Dendritic cell treated with granulocyte-macrophage colony-stimulating factor and Interleukin-4, amounts not matched to agents 40 ng/mL and 50 ng/mL, for 4 days (primary cell): ENCODE data around the gene GPRC5D.

Source experiments
- H3K27ac Mint-ChIP-seq: one replicate; pipeline ENCODE4 v1.8.0; 2022; ENCODE audit warnings: mild to moderate bottlenecking, mixed read lengths
- H3K27me3 Mint-ChIP-seq: one replicate; pipeline ENCODE4 v1.8.0; 2022; ENCODE audit warnings: mild to moderate bottlenecking, mixed read lengths
- H3K36me3 Mint-ChIP-seq: one replicate; pipeline ENCODE4 v1.8.0; 2022; ENCODE audit warnings: low read depth, mixed read lengths
- H3K4me1 Mint-ChIP-seq: one replicate; pipeline ENCODE4 v1.8.0; 2022; ENCODE audit warnings: low read depth, mixed read lengths
- H3K4me3 Mint-ChIP-seq: one replicate; pipeline ENCODE4 v1.8.0; 2022; ENCODE audit warnings: mild to moderate bottlenecking, moderate library complexity, mixed read lengths
- H3K9me3 Mint-ChIP-seq: one replicate; pipeline ENCODE4 v1.8.0; 2022; ENCODE audit warnings: mixed read lengths
- intact Hi-C: fragments of 100-400 bp; cut with micrococcal nuclease; formaldehyde crosslinking; loops from one replicate; pipeline ENCODE4 v1.15.0; 2022

Gene GPRC5D

GRCh38 chr12:12939888-12940287 lies 12.1 kb downstream of the GPRC5D start:
- no peaks in the 10 kb centered on the region for H3K4me1 Mint-ChIP-seq
- intact Hi-C loops, result no loop called here
- no peaks in the 10 kb centered on the region for H3K36me3 Mint-ChIP-seq
- H3K4me3 Mint-ChIP-seq, result no peak overlapping the region
- no peaks in the 10 kb centered on the region for H3K9me3 Mint-ChIP-seq
- H3K27me3 Mint-ChIP-seq, result peaks cover under 1% of the 10 kb centered on the region
- H3K27ac Mint-ChIP-seq, result no peak overlapping the region

- Mint-ChIP-seq H3K4me1 (no peaks in the 10 kb centered on the region), H3K36me3 (no peaks in the 10 kb centered on the region), H3K27ac (no peak overlapping the region), H3K9me3 (no peaks in the 10 kb centered on the region), H3K27me3 (no peaks in the 10 kb centered on the region), H3K4me3 (no peak overlapping the region)
- intact Hi-C loops, result no loop called here
Observed at GRCh38 chr12:12938541-12938940, 13.4 kb downstream of the GPRC5D start.

GRCh38 chr12:12936983-12937491 lies 14.9 kb downstream of the GPRC5D start:
- Mint-ChIP-seq H3K9me3 (no peaks in the 10 kb centered on the region), H3K4me3 (no peak overlapping the region), H3K27me3 (no peaks in the 10 kb centered on the region), H3K36me3 (no peaks in the 10 kb centered on the region), H3K4me1 (no peaks in the 10 kb centered on the region), H3K27ac (no peak overlapping the region)
- intact Hi-C loops, result no loop called here

GRCh38 chr12:12934556-12934955 lies 17.4 kb downstream of the GPRC5D start:
- Mint-ChIP-seq H3K9me3 (no peaks in the 10 kb centered on the region), H3K27ac (no peak overlapping the region), H3K27me3 (no peaks in the 10 kb centered on the region), H3K4me1 (no peaks in the 10 kb centered on the region), H3K4me3 (no peak overlapping the region), H3K36me3 (no peaks in the 10 kb centered on the region)
- intact Hi-C loops, result no loop called here

GRCh38 chr12:12933742-12934141 lies 18.2 kb downstream of the GPRC5D start:
- Mint-ChIP-seq H3K9me3 (no peaks in the 10 kb centered on the region), H3K27ac (no peak overlapping the region), H3K4me3 (no peak overlapping the region), H3K36me3 (no peaks in the 10 kb centered on the region), H3K4me1 (no peaks in the 10 kb centered on the region), H3K27me3 (no peaks in the 10 kb centered on the region)
- intact Hi-C loops, result no loop called here

- no peaks in the 10 kb centered on the region for H3K4me1 Mint-ChIP-seq
- H3K36me3 Mint-ChIP-seq, result no peaks in the 10 kb centered on the region
- H3K27me3 Mint-ChIP-seq, result peaks cover 2% of the 10 kb centered on the region
- H3K4me3 Mint-ChIP-seq, result no peak overlapping the region
- intact Hi-C loops, result no loop called here
- H3K9me3 Mint-ChIP-seq, result no peaks in the 10 kb centered on the region
- H3K27ac Mint-ChIP-seq, result no peak overlapping the region
Observed at GRCh38 chr12:12930633-12931219, 21.2 kb downstream of the GPRC5D start.

GRCh38 chr12:12929696-12930095 lies 22.3 kb downstream of the GPRC5D start:
- H3K9me3 Mint-ChIP-seq, result no peaks in the 10 kb centered on the region
- no peaks in the 10 kb centered on the region for H3K36me3 Mint-ChIP-seq
- H3K4me1 Mint-ChIP-seq, result no peaks in the 10 kb centered on the region
- intact Hi-C loops, result no loop called here
- no peak overlapping the region for H3K4me3 Mint-ChIP-seq
- H3K27ac Mint-ChIP-seq, result no peak overlapping the region
- H3K27me3 Mint-ChIP-seq, result peaks cover 2% of the 10 kb centered on the region

- intact Hi-C loops, result no loop called here
- Mint-ChIP-seq H3K9me3 (no peaks in the 10 kb centered on the region), H3K27me3 (peaks cover 2% of the 10 kb centered on the region), H3K4me3 (peak overlapping the region; percentile 14), H3K4me1 (no peaks in the 10 kb centered on the region), H3K36me3 (no peaks in the 10 kb centered on the region), H3K27ac (no peak overlapping the region)
Observed at GRCh38 chr12:12927211-12928079, 24.5 kb downstream of the GPRC5D start.

- no peaks in the 10 kb centered on the region for H3K9me3 Mint-ChIP-seq
- no peak overlapping the region for H3K27ac Mint-ChIP-seq
- H3K4me3 Mint-ChIP-seq, result no peak overlapping the region
- peaks cover 4% of the 10 kb centered on the region for H3K27me3 Mint-ChIP-seq
- no peaks in the 10 kb centered on the region for H3K36me3 Mint-ChIP-seq
- H3K4me1 Mint-ChIP-seq, result no peaks in the 10 kb centered on the region
- intact Hi-C loops, result no loop called here
Observed at GRCh38 chr12:12926571-12927071, 25.3 kb downstream of the GPRC5D start.

GRCh38 chr12:12925388-12925787 lies 26.6 kb downstream of the GPRC5D start:
- no peak overlapping the region for H3K4me3 Mint-ChIP-seq
- intact Hi-C loops, result no loop called here
- H3K27ac Mint-ChIP-seq, result no peak overlapping the region
- no peaks in the 10 kb centered on the region for H3K36me3 Mint-ChIP-seq
- H3K4me1 Mint-ChIP-seq, result no peaks in the 10 kb centered on the region
- peaks cover 4% of the 10 kb centered on the region for H3K27me3 Mint-ChIP-seq
- H3K9me3 Mint-ChIP-seq, result no peaks in the 10 kb centered on the region

- Mint-ChIP-seq H3K27me3 (peaks cover 4% of the 10 kb centered on the region), H3K27ac (no peak overlapping the region), H3K9me3 (no peaks in the 10 kb centered on the region), H3K36me3 (no peaks in the 10 kb centered on the region), H3K4me3 (no peak overlapping the region), H3K4me1 (no peaks in the 10 kb centered on the region)
- intact Hi-C loops, result no loop called here
Observed at GRCh38 chr12:12924169-12924568, 27.8 kb downstream of the GPRC5D start.

GRCh38 chr12:12922978-12923377 lies 29.0 kb downstream of the GPRC5D start:
- no peak overlapping the region for H3K4me3 Mint-ChIP-seq
- H3K4me1 Mint-ChIP-seq, result no peaks in the 10 kb centered on the region
- H3K9me3 Mint-ChIP-seq, result no peaks in the 10 kb centered on the region
- H3K27me3 Mint-ChIP-seq, result peaks cover 4% of the 10 kb centered on the region
- no peak overlapping the region for H3K27ac Mint-ChIP-seq
- H3K36me3 Mint-ChIP-seq, result no peaks in the 10 kb centered on the region
- intact Hi-C loops, result no loop called here

- intact Hi-C loops, result no loop called here
- H3K36me3 Mint-ChIP-seq, result no peaks in the 10 kb centered on the region
- H3K4me1 Mint-ChIP-seq, result no peaks in the 10 kb centered on the region
- H3K4me3 Mint-ChIP-seq, result no peak overlapping the region
- H3K27me3 Mint-ChIP-seq, result peaks cover 4% of the 10 kb centered on the region
- no peak overlapping the region for H3K27ac Mint-ChIP-seq
- H3K9me3 Mint-ChIP-seq, result no peaks in the 10 kb centered on the region
Observed at GRCh38 chr12:12922191-12922616, 29.8 kb downstream of the GPRC5D start.

- no peaks in the 10 kb centered on the region for H3K36me3 Mint-ChIP-seq
- no peak overlapping the region for H3K27ac Mint-ChIP-seq
- no peak overlapping the region for H3K4me3 Mint-ChIP-seq
- H3K4me1 Mint-ChIP-seq, result peaks cover 10% of the 10 kb centered on the region
- H3K9me3 Mint-ChIP-seq, result no peaks in the 10 kb centered on the region
- peaks cover 5% of the 10 kb centered on the region for H3K27me3 Mint-ChIP-seq
- intact Hi-C loops, result no loop called here
Observed at GRCh38 chr12:12919666-12920435, 32.1 kb downstream of the GPRC5D start.
